ENCODE results near the gene NAALADL2. TPM values are rescaled to one million over a fixed set of nuclear protein-coding genes. Genes with fewer than 3 reads are reported as not detected.

The NAALADL2 gene
- total and polyA plus RNA-seq, 2 donors (not counting 3 experiments of a cell fraction or from before 2014, with no cell fraction given): 1.1 to 4.0 TPM

DNA sequence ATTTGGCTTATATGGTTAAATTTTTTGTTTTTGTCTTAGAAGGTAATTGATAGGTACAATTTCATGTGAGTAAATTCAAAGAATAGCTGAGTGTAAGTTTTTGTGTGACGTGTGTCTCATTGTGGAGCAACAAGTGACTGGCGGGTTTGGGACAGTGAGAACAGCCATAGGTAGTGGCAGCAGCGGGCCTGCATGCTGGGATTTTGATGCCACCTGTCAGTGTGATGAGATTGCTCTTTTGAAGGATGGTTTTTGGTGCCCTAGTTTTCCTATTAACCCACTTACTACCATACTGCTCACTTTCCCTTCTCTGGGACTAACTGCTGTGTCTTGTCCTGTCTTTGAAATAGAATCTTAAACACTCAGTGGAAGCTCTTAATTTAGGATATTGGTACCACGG, 522.6 kb downstream of the NAALADL2 start:
- no TSS peak for BruUV-seq (replicated peaks)
- CTCF ChIA-PET: no interaction called here

DNA sequence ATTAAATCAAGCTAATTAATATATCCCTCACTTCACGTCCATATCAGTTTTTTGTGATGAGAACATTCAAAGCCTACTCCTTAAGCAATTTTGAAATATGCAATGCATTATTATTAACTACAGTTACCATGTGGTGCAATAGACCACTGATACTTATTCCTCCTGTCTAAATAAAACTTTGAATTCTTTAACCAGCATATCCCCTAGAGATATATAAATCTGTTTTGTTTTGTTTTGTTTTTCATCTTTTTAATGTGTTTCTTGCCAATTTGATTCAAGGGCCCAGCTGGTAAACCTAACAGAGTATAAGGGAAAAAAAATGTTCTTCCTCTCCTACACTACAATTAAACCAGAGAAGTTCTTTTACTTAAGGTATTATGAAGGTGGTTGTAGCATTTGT, 524.2 kb downstream of the NAALADL2 start:
- Histone ChIP-seq H2AFZ (ENCODE audit: low read depth, low read length) (no peak overlapping the region), H3K27ac (ENCODE audit: insufficient read depth, low read depth, low read length) (no peak overlapping the region), H3K79me2 (ENCODE audit: control insufficient read depth, insufficient read depth, low read length) (no peaks in the 10 kb centered on the region), H3K4me1 (ENCODE audit: control insufficient read depth, extremely low read depth, insufficient read depth, low read length) (no peaks in the 10 kb centered on the region), H3K9me1 (replicated peaks; ENCODE audit: control insufficient read depth, extremely low read depth, insufficient read depth, low read length) (no peaks in the 10 kb centered on the region), H3K4me2 (ENCODE audit: insufficient read depth, low read length) (no peak overlapping the region), H4K20me1 (replicated peaks; ENCODE audit: control insufficient read depth, extremely low read depth, insufficient read depth, low read length) (no peaks in the 10 kb centered on the region), H3K9me3 (replicated peaks; ENCODE audit: control insufficient read depth, insufficient read depth, low read length) (no peaks in the 10 kb centered on the region), H3K27me3 (ENCODE audit: control insufficient read depth in 2 of 2, insufficient read depth in 2 of 2, low read length in 2 of 2) (no peaks in the 10 kb centered on the region), H3K4me3 (replicated peaks in 1 of 3; ENCODE audit: insufficient read depth in 1 of 3, low read depth in 1 of 3, low read length in 3 of 3) (no peak overlapping the region), H3K36me3 (ENCODE audit: control insufficient read depth in 2 of 2, extremely low read depth in 1 of 2, insufficient read depth in 2 of 2, low read length in 2 of 2) (no peaks in the 10 kb centered on the region), H3K9ac (replicated peaks; ENCODE audit: extremely low read depth, insufficient read depth, low read length) (no peak overlapping the region)
- TF ChIP-seq JUN (IDR thresholded peaks at IDR 0.05; ENCODE audit: borderline replicate concordance, insufficient read depth, insufficient read length, low read depth): no peak
- TF ChIP-seq POLR2A (IDR thresholded peaks at IDR 0.05; ENCODE audit: low read depth, low read length): no peak
- TF ChIP-seq, protein P1, sequence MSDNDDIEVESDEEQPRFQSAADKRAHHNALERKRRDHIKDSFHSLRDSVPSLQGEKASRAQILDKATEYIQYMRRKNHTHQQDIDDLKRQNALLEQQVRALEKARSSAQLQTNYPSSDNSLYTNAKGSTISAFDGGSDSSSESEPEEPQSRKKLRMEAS (IDR thresholded peaks at IDR 0.05; ENCODE audit: insufficient read depth, insufficient read length): no peak
- no peak for TF ChIP-seq FOS (IDR thresholded peaks at IDR 0.05; ENCODE audit: borderline replicate concordance, insufficient read depth, low read length)
- intact Hi-C loops (cut with micrococcal nuclease): no loop called here
- dilution Hi-C loops (cut with MboI; ENCODE audit: extremely low pct_ligation_motif_present, low sequenced_read_pairs): no loop called here
- ChIA-PET CTCF (no interaction called here), POLR2A (no interaction called here)
- DNase-seq (ENCODE audit: low read depth, low spot score) (no peak), FAIRE-seq (no peak)
- no TSS peak for BruUV-seq (replicated peaks)

More for the DNA sequence above, 522.6 kb downstream of the NAALADL2 start:
- no peaks in the 10 kb centered on the region for H3K9me1 ChIP-seq (replicated peaks; ENCODE audit: control insufficient read depth, extremely low read depth, insufficient read depth, low read length)
- H2AFZ ChIP-seq (ENCODE audit: low read depth, low read length): no peak overlapping the region
- intact Hi-C loops (cut with micrococcal nuclease) (no loop called here), dilution Hi-C loops (cut with MboI; ENCODE audit: extremely low pct_ligation_motif_present, low sequenced_read_pairs) (no loop called here)
- POLR2A ChIA-PET: no interaction called here
- no peaks in the 10 kb centered on the region for H3K27me3 ChIP-seq (ENCODE audit: control insufficient read depth in 2 of 2, insufficient read depth in 2 of 2, low read length in 2 of 2)
- H3K27ac ChIP-seq (ENCODE audit: insufficient read depth, low read depth, low read length): no peak overlapping the region
- no peak overlapping the region for H3K4me2 ChIP-seq (ENCODE audit: insufficient read depth, low read length)
- TF ChIP-seq POLR2A (IDR thresholded peaks at IDR 0.05; ENCODE audit: low read depth, low read length) (no peak), POLR2AphosphoS5 (IDR thresholded peaks at IDR 0.05; ENCODE audit: insufficient read depth, low read depth, low read length) (no peak), FOS (IDR thresholded peaks at IDR 0.05; ENCODE audit: borderline replicate concordance, insufficient read depth, low read length) (no peak), MYC (IDR thresholded peaks at IDR 0.05; ENCODE audit: low read depth, low read length) (no peak), EZH2 (IDR thresholded peaks at IDR 0.05; ENCODE audit: borderline replicate concordance, low read depth, low read length, severe bottlenecking) (no peak), JUN (IDR thresholded peaks at IDR 0.05; ENCODE audit: borderline replicate concordance, insufficient read depth, insufficient read length, low read depth) (no peak)
- TF ChIP-seq, protein P2, sequence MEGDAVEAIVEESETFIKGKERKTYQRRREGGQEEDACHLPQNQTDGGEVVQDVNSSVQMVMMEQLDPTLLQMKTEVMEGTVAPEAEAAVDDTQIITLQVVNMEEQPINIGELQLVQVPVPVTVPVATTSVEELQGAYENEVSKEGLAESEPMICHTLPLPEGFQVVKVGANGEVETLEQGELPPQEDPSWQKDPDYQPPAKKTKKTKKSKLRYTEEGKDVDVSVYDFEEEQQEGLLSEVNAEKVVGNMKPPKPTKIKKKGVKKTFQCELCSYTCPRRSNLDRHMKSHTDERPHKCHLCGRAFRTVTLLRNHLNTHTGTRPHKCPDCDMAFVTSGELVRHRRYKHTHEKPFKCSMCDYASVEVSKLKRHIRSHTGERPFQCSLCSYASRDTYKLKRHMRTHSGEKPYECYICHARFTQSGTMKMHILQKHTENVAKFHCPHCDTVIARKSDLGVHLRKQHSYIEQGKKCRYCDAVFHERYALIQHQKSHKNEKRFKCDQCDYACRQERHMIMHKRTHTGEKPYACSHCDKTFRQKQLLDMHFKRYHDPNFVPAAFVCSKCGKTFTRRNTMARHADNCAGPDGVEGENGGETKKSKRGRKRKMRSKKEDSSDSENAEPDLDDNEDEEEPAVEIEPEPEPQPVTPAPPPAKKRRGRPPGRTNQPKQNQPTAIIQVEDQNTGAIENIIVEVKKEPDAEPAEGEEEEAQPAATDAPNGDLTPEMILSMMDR (IDR thresholded peaks at IDR 0.05; ENCODE audit: extremely low read depth in 1 of 2, insufficient read depth in 1 of 2, low read depth in 1 of 2, low read length in 2 of 2): no peak
- H3K36me3 ChIP-seq (ENCODE audit: control insufficient read depth in 2 of 2, extremely low read depth in 1 of 2, insufficient read depth in 2 of 2, low read length in 2 of 2): no peaks in the 10 kb centered on the region
- H3K79me2 ChIP-seq (ENCODE audit: control insufficient read depth, insufficient read depth, low read length): no peaks in the 10 kb centered on the region
- no peaks in the 10 kb centered on the region for H4K20me1 ChIP-seq (replicated peaks; ENCODE audit: control insufficient read depth, extremely low read depth, insufficient read depth, low read length)
- no peaks in the 10 kb centered on the region for H3K9me3 ChIP-seq (replicated peaks; ENCODE audit: control insufficient read depth, insufficient read depth, low read length)
- FAIRE-seq: no peak
- no peaks in the 10 kb centered on the region for H3K4me1 ChIP-seq (ENCODE audit: control insufficient read depth, extremely low read depth, insufficient read depth, low read length)
- no peak overlapping the region for H3K9ac ChIP-seq (replicated peaks; ENCODE audit: extremely low read depth, insufficient read depth, low read length)
- no peak for DNase-seq (ENCODE audit: low read depth, low spot score)
- H3K4me3 ChIP-seq (replicated peaks in 1 of 3; ENCODE audit: insufficient read depth in 1 of 3, low read depth in 1 of 3, low read length in 3 of 3): no peak overlapping the region

Measured in endothelial cell of umbilical vein (primary cell).